ENCODE measurements around the gene CSRNP3. TPM values are rescaled to one million over a fixed set of nuclear protein-coding genes. Genes with fewer than 3 reads are reported as not detected.

CSRNP3 gene, protein sequence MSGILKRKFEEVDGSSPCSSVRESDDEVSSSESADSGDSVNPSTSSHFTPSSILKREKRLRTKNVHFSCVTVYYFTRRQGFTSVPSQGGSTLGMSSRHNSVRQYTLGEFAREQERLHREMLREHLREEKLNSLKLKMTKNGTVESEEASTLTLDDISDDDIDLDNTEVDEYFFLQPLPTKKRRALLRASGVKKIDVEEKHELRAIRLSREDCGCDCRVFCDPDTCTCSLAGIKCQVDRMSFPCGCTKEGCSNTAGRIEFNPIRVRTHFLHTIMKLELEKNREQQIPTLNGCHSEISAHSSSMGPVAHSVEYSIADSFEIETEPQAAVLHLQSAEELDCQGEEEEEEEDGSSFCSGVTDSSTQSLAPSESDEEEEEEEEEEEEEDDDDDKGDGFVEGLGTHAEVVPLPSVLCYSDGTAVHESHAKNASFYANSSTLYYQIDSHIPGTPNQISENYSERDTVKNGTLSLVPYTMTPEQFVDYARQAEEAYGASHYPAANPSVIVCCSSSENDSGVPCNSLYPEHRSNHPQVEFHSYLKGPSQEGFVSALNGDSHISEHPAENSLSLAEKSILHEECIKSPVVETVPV
- 0.05 TPM for polyA plus RNA-seq (2013)

GRCh38 chr2:165469417-165469816 is at the start of gene CSRNP3:
Gene CSRNP3 (plus strand): TSS chr2:165469698. CDS start chr2:165595066, 125,368 bp downstream.
- H3K36me3 ChIP-seq (ENCODE audit: control insufficient read depth in 4 of 4, insufficient read depth in 4 of 4, low read length in 3 of 4) = no peaks in the 10 kb centered on the region
- H3K9me3 ChIP-seq (ENCODE audit: control extremely low read depth in 1 of 5, control insufficient read depth in 4 of 5, insufficient read depth in 2 of 5, low read depth in 1 of 5, low read length in 4 of 5) = no peaks in the 10 kb centered on the region
- POLR2A ChIA-PET = interaction anchor here (0.6 kb wide), 1 partner anchor 135 kb away, joined by 3 read pairs; no protein-coding TSS in a partner anchor
- 58% methylated on average over 3 of the region's 8 CpGs for WGBS (ENCODE audit: insufficient coverage)
- peak within 1 kb of the TSS in 3 of 7 experiments; percentile 28 to 61 (median 56) for H3K4me3 ChIP-seq (ENCODE audit: control insufficient read depth in 1 of 7, extremely low read depth in 1 of 7, insufficient read depth in 4 of 7, low read depth in 2 of 7, low read length in 6 of 7)
- no peaks in the 10 kb centered on the region for H3K27me3 ChIP-seq (replicated peaks in 2 of 5; ENCODE audit: control insufficient read depth in 4 of 5, insufficient read depth in 5 of 5, low read length in 4 of 5)
- no peak for DNase-seq
- CTCF ChIA-PET = interaction anchor here (0.6 to 1.8 kb wide), 2 partner anchors 10 to 109 kb away, joined by 4 to 5 read pairs; no protein-coding TSS in a partner anchor
- peaks cover 0 to 5% (median 1%) of the 10 kb centered on the region in 4 experiments for H3K4me1 ChIP-seq (ENCODE audit: control extremely low read depth in 1 of 4, control insufficient read depth in 4 of 4, insufficient read depth in 4 of 4, low read length in 3 of 4)
- no peak within 1 kb of the TSS for H3K27ac ChIP-seq (ENCODE audit: insufficient read depth in 1 of 2, low read depth in 1 of 2, low read length in 2 of 2, poor library complexity in 1 of 2, severe bottlenecking in 2 of 2)

DNA sequence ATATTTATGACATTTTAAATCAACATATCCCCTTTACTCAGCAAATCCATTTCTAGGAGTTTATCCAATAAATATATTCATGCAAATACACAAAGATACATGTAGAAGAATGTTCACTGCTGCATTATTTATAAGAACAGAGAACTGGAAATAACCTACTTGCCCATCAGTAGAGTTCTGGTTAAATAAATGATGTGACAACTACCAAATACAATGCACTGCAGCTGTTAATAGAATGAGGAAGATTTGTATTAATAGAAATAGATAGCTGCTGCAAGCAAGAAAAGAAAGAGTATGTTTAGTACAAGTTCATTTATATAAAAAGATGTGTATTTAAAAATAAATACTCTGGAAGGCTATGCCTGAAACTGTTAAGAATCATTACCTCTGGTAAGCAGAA is 49.3 kb upstream of the CSRNP3 start:
- Histone ChIP-seq H3K27ac (ENCODE audit: insufficient read depth in 1 of 2, low read depth in 1 of 2, low read length in 2 of 2, poor library complexity in 1 of 2, severe bottlenecking in 2 of 2) (no peak overlapping the region), H3K4me1 (ENCODE audit: control extremely low read depth in 1 of 4, control insufficient read depth in 4 of 4, insufficient read depth in 4 of 4, low read length in 3 of 4) (no peaks in the 10 kb centered on the region), H3K4me3 (ENCODE audit: control insufficient read depth in 1 of 7, extremely low read depth in 1 of 7, insufficient read depth in 4 of 7, low read depth in 2 of 7, low read length in 6 of 7) (no peak overlapping the region), H3K9me3 (ENCODE audit: control extremely low read depth in 1 of 5, control insufficient read depth in 4 of 5, insufficient read depth in 2 of 5, low read depth in 1 of 5, low read length in 4 of 5) (peaks cover 0 to 17% (median 0%) of the 10 kb centered on the region in 5 experiments), H3K27me3 (replicated peaks in 2 of 5; ENCODE audit: control insufficient read depth in 4 of 5, insufficient read depth in 5 of 5, low read length in 4 of 5) (no peaks in the 10 kb centered on the region), H3K36me3 (ENCODE audit: control insufficient read depth in 4 of 4, insufficient read depth in 4 of 4, low read length in 3 of 4) (no peaks in the 10 kb centered on the region)
- DNase-seq = no peak
- ChIA-PET CTCF (interaction anchor here (1.3 kb wide), 1 partner anchor 8 kb away, joined by 3 read pairs; no protein-coding TSS in a partner anchor), POLR2A (no interaction called here)

DNA sequence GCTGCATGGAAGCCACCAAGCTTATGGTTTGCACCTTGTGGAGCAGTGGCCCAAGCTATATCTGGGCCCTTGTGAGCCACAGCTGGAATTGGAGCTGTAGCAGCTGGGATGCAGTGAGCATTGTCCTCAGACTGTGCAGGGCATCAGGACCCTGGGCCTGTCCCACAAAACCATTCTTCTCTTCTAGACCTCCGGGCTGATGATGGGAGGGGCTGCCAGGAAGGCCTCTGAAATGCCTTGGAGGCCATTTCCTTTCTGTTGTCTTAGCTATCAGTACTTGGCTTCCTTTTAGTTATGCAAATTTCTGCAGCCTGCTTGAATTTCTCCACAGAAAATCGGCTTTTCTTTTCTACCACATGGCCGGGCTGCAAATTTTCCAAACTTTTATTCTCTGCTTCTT is 46.4 kb upstream of the CSRNP3 start:
- WGBS (ENCODE audit: insufficient coverage) = 95% methylated on average over 3 of the region's 3 CpGs
- Histone ChIP-seq H3K36me3 (ENCODE audit: control insufficient read depth in 4 of 4, insufficient read depth in 4 of 4, low read length in 3 of 4) (no peaks in the 10 kb centered on the region), H3K4me1 (ENCODE audit: control extremely low read depth in 1 of 4, control insufficient read depth in 4 of 4, insufficient read depth in 4 of 4, low read length in 3 of 4) (no peaks in the 10 kb centered on the region), H3K9me3 (ENCODE audit: control extremely low read depth in 1 of 5, control insufficient read depth in 4 of 5, insufficient read depth in 2 of 5, low read depth in 1 of 5, low read length in 4 of 5) (peaks cover 0 to 7% (median 2%) of the 10 kb centered on the region in 5 experiments), H3K27me3 (replicated peaks in 2 of 5; ENCODE audit: control insufficient read depth in 4 of 5, insufficient read depth in 5 of 5, low read length in 4 of 5) (no peaks in the 10 kb centered on the region), H3K27ac (ENCODE audit: insufficient read depth in 1 of 2, low read depth in 1 of 2, low read length in 2 of 2, poor library complexity in 1 of 2, severe bottlenecking in 2 of 2) (no peak overlapping the region), H3K4me3 (ENCODE audit: control insufficient read depth in 1 of 7, extremely low read depth in 1 of 7, insufficient read depth in 4 of 7, low read depth in 2 of 7, low read length in 6 of 7) (no peak overlapping the region)
- DNase-seq = no peak
- ChIA-PET CTCF (no interaction called here), POLR2A (no interaction called here)

- H3K27me3 ChIP-seq (replicated peaks in 2 of 5; ENCODE audit: control insufficient read depth in 4 of 5, insufficient read depth in 5 of 5, low read length in 4 of 5) = no peaks in the 10 kb centered on the region
- H3K4me1 ChIP-seq (ENCODE audit: control extremely low read depth in 1 of 4, control insufficient read depth in 4 of 4, insufficient read depth in 4 of 4, low read length in 3 of 4) = no peaks in the 10 kb centered on the region
- 100% methylated on average over 2 of the region's 2 CpGs for WGBS (ENCODE audit: insufficient coverage)
- no peak overlapping the region for H3K27ac ChIP-seq (ENCODE audit: insufficient read depth in 1 of 2, low read depth in 1 of 2, low read length in 2 of 2, poor library complexity in 1 of 2, severe bottlenecking in 2 of 2)
- CTCF ChIA-PET = no interaction called here
- H3K9me3 ChIP-seq (ENCODE audit: control extremely low read depth in 1 of 5, control insufficient read depth in 4 of 5, insufficient read depth in 2 of 5, low read depth in 1 of 5, low read length in 4 of 5) = peaks cover 0 to 7% (median 2%) of the 10 kb centered on the region in 5 experiments
- no peaks in the 10 kb centered on the region for H3K36me3 ChIP-seq (ENCODE audit: control insufficient read depth in 4 of 4, insufficient read depth in 4 of 4, low read length in 3 of 4)
- DNase-seq = no peak
- no peak overlapping the region for H3K4me3 ChIP-seq (ENCODE audit: control insufficient read depth in 1 of 7, extremely low read depth in 1 of 7, insufficient read depth in 4 of 7, low read depth in 2 of 7, low read length in 6 of 7)
- POLR2A ChIA-PET = no interaction called here
These were observed 43.9 kb upstream of the CSRNP3 start for GRCh38 chr2:165425556-165425955.

DNA sequence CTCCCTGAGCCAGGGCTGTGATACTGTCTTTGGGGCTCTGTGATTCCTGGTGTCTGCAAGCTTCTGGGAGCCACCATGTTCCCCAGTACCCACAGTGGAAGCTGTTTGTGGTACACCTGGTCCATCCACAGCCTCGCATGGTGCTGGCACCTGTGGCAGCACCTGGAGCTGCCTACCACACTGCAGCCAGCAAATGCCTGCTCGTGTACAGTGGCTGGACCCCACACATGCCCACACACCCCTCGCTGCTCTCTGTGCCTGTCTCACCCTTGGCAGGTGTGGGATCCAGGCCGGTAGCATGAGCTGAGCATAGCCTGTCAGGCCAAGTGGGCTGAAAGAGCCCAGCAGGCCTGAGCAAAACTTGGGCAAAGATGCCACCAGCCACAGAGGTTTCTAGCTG is 41.8 kb upstream of the CSRNP3 start:
- ChIA-PET CTCF (interaction anchor here (0.6 to 1.0 kb wide), 2 partner anchors 8 to 136 kb away, joined by 3 to 4 read pairs; no protein-coding TSS in a partner anchor), POLR2A (no interaction called here)
- no peaks in the 10 kb centered on the region for H3K36me3 ChIP-seq (ENCODE audit: control insufficient read depth in 4 of 4, insufficient read depth in 4 of 4, low read length in 3 of 4)
- H3K9me3 ChIP-seq (ENCODE audit: control extremely low read depth in 1 of 5, control insufficient read depth in 4 of 5, insufficient read depth in 2 of 5, low read depth in 1 of 5, low read length in 4 of 5) = peaks cover 0 to 5% (median 2%) of the 10 kb centered on the region in 5 experiments
- no peak for DNase-seq
- 93% methylated on average over 3 of the region's 4 CpGs for WGBS (ENCODE audit: insufficient coverage)
- H3K27me3 ChIP-seq (replicated peaks in 2 of 5; ENCODE audit: control insufficient read depth in 4 of 5, insufficient read depth in 5 of 5, low read length in 4 of 5) = no peaks in the 10 kb centered on the region
- H3K4me1 ChIP-seq (ENCODE audit: control extremely low read depth in 1 of 4, control insufficient read depth in 4 of 4, insufficient read depth in 4 of 4, low read length in 3 of 4) = no peaks in the 10 kb centered on the region
- H3K27ac ChIP-seq (ENCODE audit: insufficient read depth in 1 of 2, low read depth in 1 of 2, low read length in 2 of 2, poor library complexity in 1 of 2, severe bottlenecking in 2 of 2) = no peak overlapping the region
- H3K4me3 ChIP-seq (ENCODE audit: control insufficient read depth in 1 of 7, extremely low read depth in 1 of 7, insufficient read depth in 4 of 7, low read depth in 2 of 7, low read length in 6 of 7) = no peak overlapping the region

GRCh38 chr2:165428926-165429325 is 40.6 kb upstream of the CSRNP3 start:
- POLR2A ChIA-PET = no interaction called here
- Histone ChIP-seq H3K4me3 (ENCODE audit: control insufficient read depth in 1 of 7, extremely low read depth in 1 of 7, insufficient read depth in 4 of 7, low read depth in 2 of 7, low read length in 6 of 7) (no peak overlapping the region), H3K36me3 (ENCODE audit: control insufficient read depth in 4 of 4, insufficient read depth in 4 of 4, low read length in 3 of 4) (no peaks in the 10 kb centered on the region), H3K9me3 (ENCODE audit: control extremely low read depth in 1 of 5, control insufficient read depth in 4 of 5, insufficient read depth in 2 of 5, low read depth in 1 of 5, low read length in 4 of 5) (peaks cover 0 to 4% (median 0%) of the 10 kb centered on the region in 5 experiments), H3K27ac (ENCODE audit: insufficient read depth in 1 of 2, low read depth in 1 of 2, low read length in 2 of 2, poor library complexity in 1 of 2, severe bottlenecking in 2 of 2) (no peak overlapping the region), H3K4me1 (ENCODE audit: control extremely low read depth in 1 of 4, control insufficient read depth in 4 of 4, insufficient read depth in 4 of 4, low read length in 3 of 4) (no peaks in the 10 kb centered on the region), H3K27me3 (replicated peaks in 2 of 5; ENCODE audit: control insufficient read depth in 4 of 5, insufficient read depth in 5 of 5, low read length in 4 of 5) (no peaks in the 10 kb centered on the region)
- DNase-seq = peak in 2 of 3 donors; percentile 3 to 6
- CTCF ChIA-PET = no interaction called here
- 17% methylated on average over 1 of the region's 1 CpG for WGBS (ENCODE audit: insufficient coverage)

DNA sequence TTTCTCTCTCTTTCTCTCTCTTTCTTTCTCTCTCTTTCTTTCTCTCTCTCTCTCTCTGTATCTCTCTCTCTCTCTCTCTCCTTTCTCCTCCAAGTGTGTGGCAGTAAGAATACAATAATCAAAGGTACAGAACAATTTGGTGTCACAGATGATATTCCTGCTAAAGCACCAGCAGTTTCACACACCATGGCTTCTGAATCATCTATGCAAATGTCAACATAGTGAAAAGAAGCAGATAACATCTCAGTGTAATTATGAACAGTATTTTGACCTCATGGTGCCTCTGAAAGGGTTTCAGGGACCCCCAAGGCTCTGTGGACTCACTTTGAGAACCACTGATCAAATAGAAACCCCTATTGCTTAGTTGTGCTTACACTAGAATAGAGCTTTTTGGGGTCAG is 38.5 kb upstream of the CSRNP3 start:
- ChIA-PET POLR2A (no interaction called here), CTCF (no interaction called here)
- Histone ChIP-seq H3K4me1 (ENCODE audit: control extremely low read depth in 1 of 4, control insufficient read depth in 4 of 4, insufficient read depth in 4 of 4, low read length in 3 of 4) (no peaks in the 10 kb centered on the region), H3K4me3 (ENCODE audit: control insufficient read depth in 1 of 7, extremely low read depth in 1 of 7, insufficient read depth in 4 of 7, low read depth in 2 of 7, low read length in 6 of 7) (no peak overlapping the region), H3K27me3 (replicated peaks in 2 of 5; ENCODE audit: control insufficient read depth in 4 of 5, insufficient read depth in 5 of 5, low read length in 4 of 5) (no peaks in the 10 kb centered on the region), H3K27ac (ENCODE audit: insufficient read depth in 1 of 2, low read depth in 1 of 2, low read length in 2 of 2, poor library complexity in 1 of 2, severe bottlenecking in 2 of 2) (no peak overlapping the region), H3K9me3 (ENCODE audit: control extremely low read depth in 1 of 5, control insufficient read depth in 4 of 5, insufficient read depth in 2 of 5, low read depth in 1 of 5, low read length in 4 of 5) (peaks cover 0 to 2% (median 0%) of the 10 kb centered on the region in 5 experiments), H3K36me3 (ENCODE audit: control insufficient read depth in 4 of 4, insufficient read depth in 4 of 4, low read length in 3 of 4) (no peaks in the 10 kb centered on the region)
- no peak for DNase-seq

Data from common myeloid progenitor, CD34-positive (primary cell).